ENCODE results near the gene RTL10. TPM values are rescaled to one million over a fixed set of nuclear protein-coding genes. Genes with fewer than 3 reads are reported as not detected.
"Not testable (repeated sequence)": the region's sequence is repeated elsewhere in the genome, so short reads cannot be mapped to it uniquely, and the experiment has no call there.

The RTL10 gene
- total RNA-seq, 1 experiment from 2014 or later, result 8.2 TPM

DNA sequence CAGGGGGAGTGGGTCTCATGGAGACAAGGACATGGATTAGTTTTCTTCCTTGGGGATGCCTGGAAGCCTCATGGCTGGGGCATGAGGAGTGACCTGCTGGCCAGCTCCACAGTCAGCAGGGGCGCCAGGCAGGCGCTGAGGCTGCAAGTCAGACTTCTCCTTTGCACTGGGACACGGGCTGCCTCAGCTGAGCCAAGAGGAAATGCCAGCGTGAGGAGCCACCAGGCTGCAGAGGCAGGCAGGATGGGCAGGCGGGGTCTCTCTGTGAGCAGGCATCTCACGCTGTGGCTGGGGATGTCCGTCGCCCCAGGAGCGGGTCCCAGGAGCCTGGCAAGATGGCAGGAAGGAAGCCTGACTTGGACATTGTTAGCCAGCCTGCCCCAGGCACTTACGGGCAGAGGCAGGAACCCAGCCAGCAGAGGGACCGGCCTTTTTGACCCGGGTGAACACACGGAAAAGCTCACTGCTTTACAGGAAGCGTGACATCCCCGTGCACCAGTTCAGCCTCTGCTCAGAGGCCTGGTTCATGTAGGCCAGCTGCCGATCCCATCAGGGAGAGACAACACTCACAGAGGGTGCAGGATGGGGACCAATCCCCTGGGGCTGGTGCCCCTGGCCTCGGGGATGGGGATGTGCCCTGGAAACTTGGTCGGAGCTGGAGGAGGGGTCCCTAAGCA is 10.2 kb downstream of the RTL10 start:
- peak; percentile 68 for DNase-seq (ENCODE audit: low read depth)

DNA sequence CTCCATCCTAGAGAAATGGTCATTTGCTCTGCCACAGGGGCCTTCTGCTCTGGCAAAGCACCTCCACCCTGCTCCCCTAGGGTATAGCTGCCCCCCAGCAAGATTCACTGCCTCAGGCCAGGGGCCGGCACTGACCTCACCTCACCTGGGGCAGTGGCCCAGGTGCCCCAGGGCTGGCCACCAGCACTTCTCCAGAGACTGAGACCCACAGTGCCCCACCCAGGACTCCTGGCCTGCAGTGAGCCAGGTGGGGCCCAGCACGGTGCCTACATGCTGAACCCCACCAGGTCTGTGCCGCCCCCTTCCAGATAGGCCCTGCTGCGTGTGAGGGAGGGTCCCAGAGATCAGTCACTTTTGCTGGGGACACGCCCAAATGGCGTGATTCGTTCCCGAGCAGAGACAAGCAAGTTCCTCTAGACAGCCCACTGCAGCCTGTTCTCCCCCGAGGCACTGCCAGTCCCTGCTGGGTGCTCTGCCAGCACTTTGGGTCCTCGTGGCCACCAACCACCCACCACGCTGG is 10.8 kb downstream of the RTL10 start:
- peak; percentile 1 for DNase-seq (ENCODE audit: low read depth)

DNA sequence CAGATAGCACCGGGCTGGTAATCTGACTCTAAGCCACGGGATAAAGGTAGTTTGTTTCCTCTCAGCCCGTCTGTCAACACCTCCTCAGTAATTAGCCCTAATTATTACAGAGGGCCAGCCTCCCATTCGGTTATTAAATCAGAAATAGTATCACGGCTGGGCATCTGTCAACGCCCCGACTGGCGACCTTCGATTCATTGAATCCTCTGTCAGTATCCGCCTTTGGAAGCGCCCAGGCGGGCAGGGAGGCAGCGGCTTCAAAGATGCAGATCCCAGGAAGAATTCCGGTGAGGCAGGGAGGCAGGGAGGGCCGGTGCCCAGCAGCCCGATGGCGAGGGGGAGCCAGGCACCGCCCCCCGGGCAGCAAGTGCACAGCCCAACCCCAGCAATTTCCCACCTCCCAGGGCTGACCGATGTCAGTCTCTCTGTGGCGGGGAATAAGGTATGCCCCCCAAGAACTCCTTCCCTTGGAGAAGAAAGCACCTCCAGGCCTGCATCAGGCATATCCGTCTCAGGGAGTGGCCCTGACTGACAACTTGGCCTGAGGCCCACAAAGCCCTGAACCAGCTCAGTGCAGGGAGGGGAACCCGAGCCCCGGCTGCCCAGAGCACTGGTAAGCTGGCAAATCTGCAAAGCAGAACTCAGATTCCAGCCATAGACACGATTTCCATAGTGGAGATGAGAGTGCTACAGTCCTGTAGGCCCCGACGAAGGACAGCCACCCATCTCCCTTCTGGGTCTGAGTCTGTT is 11.4 kb downstream of the RTL10 start:
- no peak for DNase-seq (ENCODE audit: low read depth)

DNA sequence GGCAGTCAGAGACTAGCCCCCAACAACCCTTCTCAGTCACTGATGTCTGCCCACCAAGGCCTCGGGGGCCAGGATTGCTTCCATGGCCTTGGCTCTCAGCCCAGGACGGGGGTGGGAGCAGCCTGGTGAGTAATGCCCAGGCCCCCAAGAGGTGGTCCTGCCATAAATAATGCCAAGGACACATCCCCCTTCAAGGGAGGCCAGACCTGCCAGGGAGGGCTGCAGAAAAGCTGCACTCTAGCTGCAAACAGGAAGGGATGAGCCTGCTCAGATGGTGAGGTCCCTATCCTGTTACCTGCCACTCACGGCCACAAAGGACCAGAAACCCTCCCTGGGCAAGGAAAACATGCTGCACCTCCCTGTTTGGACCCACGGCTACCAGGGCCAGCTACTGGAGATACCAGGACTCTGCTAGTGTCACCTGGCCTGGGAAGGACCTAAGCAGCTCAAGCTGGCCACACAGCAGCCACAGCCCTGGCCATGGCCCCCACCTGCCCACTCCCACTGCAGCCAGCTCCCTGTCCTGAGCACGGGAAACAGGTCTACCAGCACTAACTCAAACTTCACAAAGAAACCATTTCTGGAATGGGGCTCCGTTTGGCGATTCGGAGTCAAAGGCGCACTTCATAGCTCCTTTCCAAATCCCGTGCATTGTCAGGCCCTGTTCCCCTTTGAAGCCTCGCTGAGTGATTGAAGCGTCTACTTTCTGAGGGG is 12.1 kb downstream of the RTL10 start:
- DNase-seq (ENCODE audit: low read depth), result peak; percentile 13

DNA sequence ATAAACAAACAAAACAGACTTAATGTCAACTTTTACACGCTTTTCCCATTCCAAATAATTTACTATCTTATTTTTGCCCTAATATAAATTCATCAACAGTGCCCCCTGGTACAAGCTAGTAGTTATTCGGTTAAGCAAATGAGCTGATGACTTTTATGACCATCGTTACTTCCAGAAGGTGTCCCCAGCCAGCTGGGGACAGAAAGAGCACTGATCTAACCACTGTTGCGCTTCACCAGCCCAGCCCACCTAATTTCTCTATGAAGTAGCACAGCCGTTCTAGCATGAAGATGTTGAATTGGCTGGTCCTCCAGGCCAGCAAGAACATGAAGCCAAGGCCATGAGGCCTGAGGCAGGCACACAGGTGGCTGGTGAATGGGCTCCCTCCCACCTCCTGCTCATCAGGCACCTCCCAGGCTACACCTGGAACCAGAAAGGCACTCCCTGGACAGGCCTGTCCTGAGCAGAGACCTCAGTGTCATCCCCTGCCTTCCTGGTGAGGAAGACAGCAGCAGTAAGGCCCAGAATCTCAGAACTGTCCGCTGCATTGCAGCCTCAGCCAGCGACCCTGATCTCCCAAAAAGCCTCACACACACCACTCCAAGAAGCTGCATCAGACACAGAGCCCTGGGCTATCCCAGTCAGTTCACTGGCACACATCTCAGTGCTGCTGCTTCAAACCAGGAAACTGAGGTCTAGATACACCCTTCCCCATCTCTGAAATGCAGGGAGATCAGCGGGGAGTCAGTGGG is 12.9 kb downstream of the RTL10 start:
- no peak for DNase-seq (ENCODE audit: low read depth)

DNA sequence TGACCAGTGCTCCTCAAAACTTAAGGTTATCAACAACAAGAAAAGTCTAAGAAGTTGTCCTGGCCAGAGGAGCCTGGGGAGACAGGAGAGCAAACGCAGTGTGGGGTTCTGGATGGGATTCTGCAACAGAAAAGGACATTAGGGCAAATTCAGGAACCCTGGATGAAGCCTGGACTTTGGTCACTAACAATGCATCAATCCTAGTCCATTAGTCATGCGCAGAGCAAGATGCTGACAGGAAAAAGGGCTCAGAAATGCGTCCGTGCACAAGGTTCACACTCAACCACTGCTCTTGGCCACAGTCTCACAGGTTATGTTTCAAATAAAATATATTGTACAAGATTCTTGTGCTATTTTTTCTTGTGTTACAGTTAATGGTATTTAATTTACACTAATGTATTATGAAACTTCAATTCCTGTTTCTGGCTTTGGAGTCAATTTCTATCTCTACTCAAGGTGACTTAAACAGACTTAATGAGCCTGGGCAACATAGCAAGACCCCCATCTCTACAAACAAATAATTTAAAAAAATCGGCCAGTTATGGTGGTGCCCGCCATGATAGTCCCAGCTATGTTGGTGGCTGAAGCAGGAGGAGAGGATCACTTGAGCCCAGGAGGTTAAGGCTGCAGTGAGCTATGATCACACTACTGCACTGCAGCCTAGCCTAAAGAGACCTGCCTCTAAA is 13.6 kb downstream of the RTL10 start:
- DNase-seq (ENCODE audit: low read depth), result no peak

DNA sequence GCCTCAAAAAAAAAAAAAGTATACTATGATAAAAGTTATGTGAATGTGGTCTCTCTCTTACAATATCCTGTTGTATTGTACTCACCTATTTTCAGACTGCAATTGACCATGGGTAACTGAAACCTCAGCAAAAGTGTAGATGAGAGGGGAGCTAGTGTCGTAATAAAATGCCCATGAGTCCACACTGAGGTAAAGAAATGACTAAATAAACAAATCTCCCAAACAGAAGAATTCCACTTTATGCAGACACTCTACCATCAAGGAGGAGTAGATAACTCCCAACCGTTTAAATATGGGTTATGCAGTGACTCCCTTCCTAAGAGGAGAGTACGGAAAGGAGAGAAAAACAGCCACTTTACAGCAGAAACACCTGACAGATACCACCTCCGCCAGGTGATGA is 14.6 kb downstream of the RTL10 start:
- DNase-seq (ENCODE audit: low read depth), result no peak

DNA sequence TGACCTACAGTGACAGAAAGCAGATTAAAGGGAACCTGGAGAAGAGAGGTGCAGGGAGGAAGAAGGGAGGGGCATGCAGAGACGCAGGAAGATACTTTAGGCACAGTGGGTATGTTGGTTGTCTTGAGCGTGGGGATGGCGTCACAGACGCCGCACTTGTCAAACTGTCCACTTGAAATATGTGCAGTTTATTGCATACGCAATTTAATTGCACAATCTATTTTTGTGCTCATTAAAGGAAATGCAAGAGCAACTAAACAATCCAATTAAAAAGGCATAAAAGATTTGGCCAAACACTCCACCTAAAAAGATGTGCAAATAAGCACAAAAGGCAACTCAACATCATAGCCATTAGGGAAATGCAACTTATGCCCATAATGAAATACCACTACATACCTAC is 16.8 kb downstream of the RTL10 start:
- no peak for DNase-seq (ENCODE audit: low read depth)

DNA sequence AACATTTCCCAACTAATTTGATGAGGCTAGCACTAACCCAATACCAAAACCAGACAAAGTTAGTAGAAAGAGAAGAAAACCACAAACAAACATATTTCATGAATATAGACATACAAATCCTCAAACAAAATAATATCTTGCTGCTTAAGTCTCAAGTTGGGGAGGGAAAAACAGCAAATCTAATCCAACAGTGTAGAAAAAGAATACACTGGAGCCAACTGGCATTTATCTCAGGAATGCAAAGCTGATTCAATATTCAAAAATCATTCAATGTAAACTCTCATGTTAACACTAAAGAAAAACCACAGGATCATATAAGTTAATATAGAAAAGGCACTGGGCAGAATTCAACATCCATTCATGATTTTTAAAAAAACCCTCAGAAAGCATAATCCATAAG is 18.2 kb downstream of the RTL10 start:
- DNase-seq (ENCODE audit: low read depth), result no peak

DNA sequence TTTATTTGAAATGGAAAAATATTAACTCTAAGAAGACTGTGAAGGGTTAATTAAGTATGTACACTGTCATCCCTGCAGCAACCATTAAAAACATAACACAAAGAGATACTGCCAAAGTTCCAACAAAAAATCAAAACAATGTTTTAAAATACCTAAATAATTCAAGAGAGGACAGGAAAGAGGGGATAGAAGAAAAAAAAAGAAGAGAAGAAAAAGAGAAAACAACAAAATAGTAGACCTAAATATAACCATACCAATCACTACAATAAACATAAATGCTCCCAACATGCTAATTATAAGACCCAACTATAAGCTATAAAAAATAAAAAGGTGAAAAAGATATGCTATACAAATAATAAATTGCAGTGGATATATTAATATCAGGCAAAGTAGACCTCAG is 20.1 kb downstream of the RTL10 start:
- DNase-seq (ENCODE audit: low read depth), result no peak

DNA sequence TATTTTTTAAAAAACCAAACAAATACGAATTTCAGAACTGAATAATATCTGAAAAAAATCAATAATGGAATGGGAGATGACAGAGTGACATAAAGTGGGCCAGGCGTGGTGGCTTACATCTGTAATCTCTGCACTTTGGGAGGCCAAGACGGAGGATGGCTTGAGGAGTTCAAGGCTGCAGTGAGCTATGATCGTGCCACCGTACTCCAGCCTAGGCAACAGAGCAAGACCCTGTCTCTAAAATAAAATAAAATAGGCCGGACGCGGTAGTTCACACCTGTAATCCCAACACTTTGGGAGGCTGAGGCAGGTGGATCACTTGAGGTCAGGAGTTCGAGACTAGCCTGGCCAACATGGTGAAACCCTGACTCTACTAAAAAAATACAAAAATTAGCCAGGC is 21.3 kb downstream of the RTL10 start:
- not testable (repeated sequence) for DNase-seq (ENCODE audit: low read depth)

DNA sequence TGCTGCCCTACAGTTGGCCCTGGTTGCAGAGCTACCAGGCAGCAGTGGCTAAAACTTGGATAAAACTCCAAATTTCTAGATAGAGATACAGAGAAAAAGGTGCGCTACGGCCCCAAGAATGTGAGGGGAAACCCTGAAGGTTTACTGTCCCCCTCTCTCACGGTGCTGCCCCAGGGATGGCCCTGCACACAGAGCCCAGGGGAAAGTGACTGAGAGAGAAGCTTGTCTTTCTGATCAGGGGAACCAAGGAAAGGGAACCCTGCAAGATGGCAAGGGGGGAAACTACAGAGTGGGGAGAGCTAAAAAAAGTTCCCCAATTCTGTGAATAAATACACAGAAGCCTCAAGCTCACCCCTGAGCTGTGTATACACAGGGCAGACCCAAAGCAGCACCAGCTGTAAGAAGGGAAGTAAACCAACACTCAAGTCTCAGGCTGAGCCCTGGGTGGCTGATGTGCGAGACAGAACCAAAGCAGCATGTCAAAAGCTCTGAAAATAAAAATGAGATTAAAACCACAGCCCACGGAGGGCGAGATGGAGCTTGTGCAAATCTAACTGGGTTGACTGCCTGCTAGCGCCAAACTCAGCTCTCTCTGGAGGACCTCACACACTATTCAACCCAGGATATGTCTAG is 22.1 kb downstream of the RTL10 start:
- no peak for DNase-seq (ENCODE audit: low read depth)

DNA sequence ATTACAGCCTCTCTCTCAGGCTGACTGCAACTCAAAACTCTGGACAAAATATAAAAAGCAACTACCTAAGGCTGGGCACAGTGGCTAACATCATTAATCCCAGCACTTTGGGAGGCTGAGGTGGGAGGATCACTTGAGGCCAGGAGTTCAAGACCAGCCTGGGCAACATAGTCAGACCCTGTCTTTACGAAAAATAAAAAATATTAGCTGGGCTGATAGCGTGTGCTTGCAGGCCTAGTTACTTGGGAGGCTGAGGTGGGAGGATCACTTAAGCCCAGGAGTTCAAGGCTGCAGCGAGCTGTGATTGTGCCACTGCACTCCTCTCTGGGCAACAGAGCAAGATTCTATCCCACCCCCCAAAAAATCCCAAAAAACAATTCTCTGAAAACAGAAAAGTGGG is 22.7 kb downstream of the RTL10 start:
- not testable (repeated sequence) for DNase-seq (ENCODE audit: low read depth)

DNA sequence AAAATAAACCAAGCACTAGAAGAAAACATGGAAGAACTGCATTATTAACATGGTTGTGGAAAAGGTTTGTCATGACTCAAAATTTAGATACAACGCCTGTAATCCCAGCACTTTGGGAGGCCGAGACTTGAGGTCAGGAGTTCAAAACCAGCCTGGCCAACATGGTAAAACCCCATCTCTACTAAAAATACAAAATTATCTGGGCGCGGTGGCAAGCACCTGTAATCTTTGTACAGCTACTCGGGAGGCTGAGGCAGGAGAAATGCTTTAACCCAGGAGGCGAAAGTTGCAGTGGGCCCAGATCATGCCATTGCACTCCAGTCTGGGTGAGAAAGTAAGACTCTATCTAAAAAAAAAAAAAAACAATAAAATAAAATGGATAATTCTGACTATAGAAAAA is 23.7 kb downstream of the RTL10 start:
- DNase-seq (ENCODE audit: low read depth), result no peak

DNA sequence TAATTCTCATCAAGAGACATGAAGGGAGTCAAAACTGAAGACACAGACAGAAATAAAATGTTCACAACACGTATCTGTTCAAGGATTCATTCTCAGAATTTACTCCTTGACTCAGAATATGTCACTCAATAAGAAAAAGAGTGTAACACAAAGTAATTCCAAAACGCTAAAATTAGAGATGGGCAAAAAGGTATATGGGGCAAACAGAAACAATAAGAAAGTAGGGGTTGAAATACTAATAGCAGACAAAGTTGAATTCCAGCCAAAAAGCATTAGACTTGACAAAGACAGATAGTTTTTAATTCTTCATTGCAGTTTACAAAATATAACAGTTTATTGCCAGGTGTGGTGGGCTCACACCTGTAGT is 26.7 kb downstream of the RTL10 start:
- no peak for DNase-seq (ENCODE audit: low read depth)

DNA sequence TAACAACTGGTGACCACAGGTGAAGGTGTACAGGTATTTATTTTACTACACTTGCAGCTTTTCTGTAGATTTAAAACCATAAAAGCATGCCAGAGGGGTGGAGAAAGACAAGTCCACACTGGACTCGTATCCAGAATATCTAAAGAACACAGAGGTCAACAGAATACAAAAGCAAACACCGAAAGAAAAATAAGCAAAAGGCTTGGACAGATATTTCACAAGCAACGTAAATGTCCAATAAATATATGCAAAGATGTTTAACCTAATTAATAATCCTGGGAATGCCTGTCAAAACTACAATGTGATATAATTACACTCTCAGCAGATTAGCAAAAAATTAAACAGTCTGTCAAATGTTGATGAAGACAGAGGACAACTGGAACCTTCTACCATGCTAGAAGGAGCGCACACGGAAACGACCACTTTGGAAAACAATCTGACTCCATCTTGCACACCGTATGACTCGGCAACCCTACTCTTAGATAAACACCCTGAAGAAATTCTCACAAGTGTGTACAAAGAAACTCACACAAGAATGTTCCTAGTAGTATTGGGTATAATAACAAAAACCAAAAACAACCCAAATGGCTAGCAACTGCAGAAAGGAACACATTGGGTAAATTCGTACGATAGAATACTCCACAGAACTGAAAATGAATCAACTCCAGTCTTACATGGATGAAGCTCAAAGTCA is 27.2 kb downstream of the RTL10 start:
- no peak for DNase-seq (ENCODE audit: low read depth)

DNA sequence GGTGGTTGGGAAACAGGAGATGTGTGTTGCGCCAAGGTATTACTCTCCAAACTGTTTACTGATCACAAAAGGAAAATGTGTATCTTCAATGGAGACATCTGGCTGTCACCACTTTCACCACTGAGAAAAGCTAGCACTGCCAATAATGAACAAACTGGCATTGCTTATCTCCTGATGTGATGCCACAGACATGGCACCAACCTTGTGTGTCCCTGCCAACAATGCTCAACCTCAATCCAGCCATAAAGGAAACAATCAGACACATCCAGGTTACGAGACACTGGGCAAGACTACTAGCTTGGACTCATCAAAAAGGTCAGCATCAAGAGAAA is 28.1 kb downstream of the RTL10 start:
- DNase-seq (ENCODE audit: low read depth), result no peak

DNA sequence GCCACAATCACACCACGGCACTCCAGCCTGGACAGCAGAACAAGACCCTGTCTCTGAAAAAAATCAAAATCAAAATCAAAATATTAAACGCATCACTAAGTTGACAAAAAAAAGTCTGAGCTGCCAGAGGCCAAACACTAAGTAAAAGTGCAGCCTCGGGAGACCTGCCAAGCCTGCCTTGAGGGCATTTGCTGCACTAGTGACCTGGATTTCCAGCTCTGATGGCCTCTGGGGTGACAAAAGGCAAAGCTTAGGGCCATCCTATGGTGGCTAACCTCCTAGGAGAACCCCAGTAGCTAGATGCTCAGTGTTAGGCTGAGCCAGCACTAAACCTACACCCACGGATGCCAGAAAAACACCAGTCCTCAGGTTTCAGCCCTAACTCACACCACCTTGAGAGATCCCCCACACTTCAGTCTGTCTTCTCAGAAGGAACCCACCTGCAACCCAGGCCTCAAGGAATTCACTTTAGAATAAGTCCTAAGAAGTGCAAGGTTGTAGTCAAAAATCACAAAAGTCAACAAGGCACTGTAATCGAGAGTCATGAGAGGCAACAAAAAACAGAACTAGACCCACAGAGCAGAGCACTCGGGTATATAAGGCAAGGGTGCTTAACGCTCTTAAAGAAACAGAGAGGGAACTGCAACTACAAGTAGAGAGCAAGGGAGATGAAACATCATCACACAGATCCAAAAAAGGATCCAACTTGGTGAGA is 28.6 kb downstream of the RTL10 start:
- no peak for DNase-seq (ENCODE audit: low read depth)

DNA sequence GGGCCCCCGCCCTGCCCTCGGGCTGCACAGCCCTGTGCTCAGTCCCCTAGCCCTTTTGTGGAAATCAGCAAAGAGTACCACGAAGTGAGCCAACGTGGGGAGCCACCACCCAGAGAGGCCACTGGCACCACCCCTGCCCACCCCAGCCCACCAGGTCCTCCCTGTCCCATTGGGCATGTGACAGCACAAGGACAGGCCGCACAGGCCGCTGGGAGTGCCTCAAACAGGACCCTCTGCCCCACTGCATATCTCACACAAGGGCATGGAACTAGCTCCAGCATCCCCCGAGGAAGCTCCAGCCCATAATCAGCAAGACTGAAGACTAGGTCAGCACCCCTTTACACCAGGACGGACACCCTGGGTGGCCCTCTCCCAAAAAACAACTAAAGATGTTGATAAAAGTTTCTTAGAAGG is 29.7 kb downstream of the RTL10 start:
- no peak for DNase-seq (ENCODE audit: low read depth)

Data from Daoy (cell line).